Measurements from ENCODE around the gene NDUFA6. TPM values are rescaled to one million over a fixed set of nuclear protein-coding genes. Genes with fewer than 3 reads are reported as not detected.

Gene NDUFA6
- total RNA-seq, 4 donors from 2014 or later, result 117 to 139 (median 125) TPM

GRCh38 chr22:42068291-42068690 lies 22.3 kb downstream of the NDUFA6 start:
- peaks cover 0 to 32% of the 10 kb centered on the region in 2 donors for H3K36me3 ChIP-seq
- in situ Hi-C loops (cut with MboI; ENCODE audit: low sequenced_read_pairs in 4 of 4) (no loop called here), intact Hi-C loops (cut with DNase I; ENCODE audit: low total_unique reads) (no loop called here)

GRCh38 chr22:42067671-42068251 lies 22.8 kb downstream of the NDUFA6 start:
- Histone ChIP-seq H3K27me3 (no peaks in the 10 kb centered on the region), H3K4me3 (no peak overlapping the region), H3K36me3 (peaks cover 0 to 35% of the 10 kb centered on the region in 2 donors), H3K4me1 (peaks cover 11 to 14% of the 10 kb centered on the region in 2 donors), H3K9me3 (no peaks in the 10 kb centered on the region), H3K27ac (no peak overlapping the region)
- DNase-seq (no peak), ATAC-seq (no peak)
- in situ Hi-C loops (cut with MboI; ENCODE audit: low sequenced_read_pairs in 4 of 4), result no loop called here
- intact Hi-C loops (cut with DNase I; ENCODE audit: low total_unique reads), result no loop called here
- TF ChIP-seq POLR2A (IDR thresholded peaks at IDR 0.05), result no peak
- TF ChIP-seq CTCF (IDR thresholded peaks at IDR 0.05 in 4 of 5, conservative IDR thresholded peaks at IDR 0.05 in 1 of 5), result no peak

More at GRCh38 chr22:42068291-42068690, 22.3 kb downstream of the NDUFA6 start:
- peaks cover 11 to 14% of the 10 kb centered on the region in 2 donors for H3K4me1 ChIP-seq
- ATAC-seq (no peak), DNase-seq (no peak)
- H3K9me3 ChIP-seq, result no peaks in the 10 kb centered on the region
- H3K4me3 ChIP-seq, result no peak overlapping the region
- TF ChIP-seq POLR2A (IDR thresholded peaks at IDR 0.05), result no peak
- TF ChIP-seq CTCF (IDR thresholded peaks at IDR 0.05 in 4 of 5, conservative IDR thresholded peaks at IDR 0.05 in 1 of 5), result no peak
- no peak overlapping the region for H3K27ac ChIP-seq
- H3K27me3 ChIP-seq, result no peaks in the 10 kb centered on the region

DNA sequence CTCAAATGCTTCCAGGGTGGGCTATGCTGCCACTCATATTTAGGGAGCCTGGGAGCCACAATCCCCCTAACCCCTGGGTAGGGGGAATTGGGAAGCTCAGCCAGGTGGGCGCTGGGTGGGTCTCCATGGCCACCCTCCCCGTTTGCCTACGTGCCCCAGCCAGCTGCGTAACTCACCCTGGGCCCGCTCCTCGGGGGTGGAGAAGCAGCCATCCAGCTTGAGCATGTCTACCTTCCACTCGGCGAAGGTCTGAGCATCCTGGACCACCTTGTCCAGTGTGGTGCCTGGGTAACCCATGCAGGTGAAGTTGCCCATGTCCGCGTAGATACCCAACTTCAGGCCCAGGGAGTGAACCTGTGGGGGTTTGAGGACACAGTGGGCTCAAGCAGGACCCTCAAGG lies 23.6 kb downstream of the NDUFA6 start:
- DNase-seq (no peak), ATAC-seq (no peak)
- in situ Hi-C loops (cut with MboI; ENCODE audit: low sequenced_read_pairs in 4 of 4) (no loop called here), intact Hi-C loops (cut with DNase I; ENCODE audit: low total_unique reads) (no loop called here)
- TF ChIP-seq CTCF (IDR thresholded peaks at IDR 0.05 in 4 of 5, conservative IDR thresholded peaks at IDR 0.05 in 1 of 5), result no peak
- TF ChIP-seq POLR2A (IDR thresholded peaks at IDR 0.05), result no peak
- H3K27me3 ChIP-seq, result no peaks in the 10 kb centered on the region
- H3K9me3 ChIP-seq, result no peaks in the 10 kb centered on the region
- H3K4me1 ChIP-seq, result peaks cover 11 to 14% of the 10 kb centered on the region in 2 donors
- H3K27ac ChIP-seq, result no peak overlapping the region
- H3K36me3 ChIP-seq, result peaks cover 0 to 43% of the 10 kb centered on the region in 2 donors
- no peak overlapping the region for H3K4me3 ChIP-seq

GRCh38 chr22:42066126-42066761 lies 24.3 kb downstream of the NDUFA6 start:
- Histone ChIP-seq H3K4me1 (peaks cover 8 to 11% of the 10 kb centered on the region in 2 donors), H3K36me3 (peaks cover 0 to 50% of the 10 kb centered on the region in 2 donors), H3K27me3 (no peaks in the 10 kb centered on the region), H3K9me3 (no peaks in the 10 kb centered on the region), H3K27ac (no peak overlapping the region), H3K4me3 (no peak overlapping the region)
- in situ Hi-C loops (cut with MboI; ENCODE audit: low sequenced_read_pairs in 4 of 4), result no loop called here
- no peak for TF ChIP-seq POLR2A (IDR thresholded peaks at IDR 0.05)
- no peak for TF ChIP-seq CTCF (IDR thresholded peaks at IDR 0.05 in 4 of 5, conservative IDR thresholded peaks at IDR 0.05 in 1 of 5)
- DNase-seq (no peak), ATAC-seq (no peak)
- intact Hi-C loops (cut with DNase I; ENCODE audit: low total_unique reads), result no loop called here

Data from gastrocnemius medialis (tissue), 4 donors.